Measurements from ENCODE around the gene KLF11.

DNA sequence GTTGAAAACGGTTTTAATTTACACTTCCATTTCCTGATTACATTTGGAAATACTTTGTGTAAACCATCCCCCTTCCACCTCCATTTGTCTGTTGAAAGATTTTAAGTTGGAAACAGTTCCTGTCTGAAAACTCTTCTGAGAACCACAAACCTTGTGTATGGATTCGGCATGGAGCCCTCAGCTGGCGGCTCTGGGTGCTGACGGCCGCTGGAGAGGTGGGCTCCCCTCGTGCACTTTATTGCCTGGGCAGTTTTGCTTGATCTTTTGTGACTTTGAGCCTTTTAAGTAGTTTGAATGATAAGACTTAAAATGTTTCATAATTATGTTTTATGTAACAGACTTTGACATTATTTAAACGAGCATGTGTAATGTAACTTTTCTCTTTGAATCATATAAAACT is 11.1 kb downstream of the KLF11 start:
- TF ChIP-seq, protein P1, sequence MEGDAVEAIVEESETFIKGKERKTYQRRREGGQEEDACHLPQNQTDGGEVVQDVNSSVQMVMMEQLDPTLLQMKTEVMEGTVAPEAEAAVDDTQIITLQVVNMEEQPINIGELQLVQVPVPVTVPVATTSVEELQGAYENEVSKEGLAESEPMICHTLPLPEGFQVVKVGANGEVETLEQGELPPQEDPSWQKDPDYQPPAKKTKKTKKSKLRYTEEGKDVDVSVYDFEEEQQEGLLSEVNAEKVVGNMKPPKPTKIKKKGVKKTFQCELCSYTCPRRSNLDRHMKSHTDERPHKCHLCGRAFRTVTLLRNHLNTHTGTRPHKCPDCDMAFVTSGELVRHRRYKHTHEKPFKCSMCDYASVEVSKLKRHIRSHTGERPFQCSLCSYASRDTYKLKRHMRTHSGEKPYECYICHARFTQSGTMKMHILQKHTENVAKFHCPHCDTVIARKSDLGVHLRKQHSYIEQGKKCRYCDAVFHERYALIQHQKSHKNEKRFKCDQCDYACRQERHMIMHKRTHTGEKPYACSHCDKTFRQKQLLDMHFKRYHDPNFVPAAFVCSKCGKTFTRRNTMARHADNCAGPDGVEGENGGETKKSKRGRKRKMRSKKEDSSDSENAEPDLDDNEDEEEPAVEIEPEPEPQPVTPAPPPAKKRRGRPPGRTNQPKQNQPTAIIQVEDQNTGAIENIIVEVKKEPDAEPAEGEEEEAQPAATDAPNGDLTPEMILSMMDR (IDR thresholded peaks at IDR 0.05; ENCODE audit: insufficient read depth, low read length), result no peak
- TF ChIP-seq GABPA (IDR thresholded peaks at IDR 0.05; ENCODE audit: low read depth) (no peak), POLR2AphosphoS5 (IDR thresholded peaks at IDR 0.05; ENCODE audit: low read depth) (no peak)
- TF ChIP-seq, protein P2, sequence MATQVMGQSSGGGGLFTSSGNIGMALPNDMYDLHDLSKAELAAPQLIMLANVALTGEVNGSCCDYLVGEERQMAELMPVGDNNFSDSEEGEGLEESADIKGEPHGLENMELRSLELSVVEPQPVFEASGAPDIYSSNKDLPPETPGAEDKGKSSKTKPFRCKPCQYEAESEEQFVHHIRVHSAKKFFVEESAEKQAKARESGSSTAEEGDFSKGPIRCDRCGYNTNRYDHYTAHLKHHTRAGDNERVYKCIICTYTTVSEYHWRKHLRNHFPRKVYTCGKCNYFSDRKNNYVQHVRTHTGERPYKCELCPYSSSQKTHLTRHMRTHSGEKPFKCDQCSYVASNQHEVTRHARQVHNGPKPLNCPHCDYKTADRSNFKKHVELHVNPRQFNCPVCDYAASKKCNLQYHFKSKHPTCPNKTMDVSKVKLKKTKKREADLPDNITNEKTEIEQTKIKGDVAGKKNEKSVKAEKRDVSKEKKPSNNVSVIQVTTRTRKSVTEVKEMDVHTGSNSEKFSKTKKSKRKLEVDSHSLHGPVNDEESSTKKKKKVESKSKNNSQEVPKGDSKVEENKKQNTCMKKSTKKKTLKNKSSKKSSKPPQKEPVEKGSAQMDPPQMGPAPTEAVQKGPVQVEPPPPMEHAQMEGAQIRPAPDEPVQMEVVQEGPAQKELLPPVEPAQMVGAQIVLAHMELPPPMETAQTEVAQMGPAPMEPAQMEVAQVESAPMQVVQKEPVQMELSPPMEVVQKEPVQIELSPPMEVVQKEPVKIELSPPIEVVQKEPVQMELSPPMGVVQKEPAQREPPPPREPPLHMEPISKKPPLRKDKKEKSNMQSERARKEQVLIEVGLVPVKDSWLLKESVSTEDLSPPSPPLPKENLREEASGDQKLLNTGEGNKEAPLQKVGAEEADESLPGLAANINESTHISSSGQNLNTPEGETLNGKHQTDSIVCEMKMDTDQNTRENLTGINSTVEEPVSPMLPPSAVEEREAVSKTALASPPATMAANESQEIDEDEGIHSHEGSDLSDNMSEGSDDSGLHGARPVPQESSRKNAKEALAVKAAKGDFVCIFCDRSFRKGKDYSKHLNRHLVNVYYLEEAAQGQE (IDR thresholded peaks at IDR 0.05; ENCODE audit: insufficient replicate concordance, low read depth), result no peak
